GM12865 (cell line): ENCODE data around the gene CHST1.

Experiments used
- DNase-seq: peaks from one replicate; pipeline ENCODE4 v3.0.0; 2010; ENCODE audit warnings: low read depth
- H3K4me3 ChIP-seq: 2 replicates; pipeline ENCODE4 v1.5.1; 2011; ENCODE audit warnings: mild to moderate bottlenecking, low read depth, low read length, control low read depth
- TF ChIP-seq, protein P1 (sequence below): IDR thresholded peaks from 2 replicates; pipeline ENCODE4 v1.5.1; 2011; ENCODE audit warnings: low read length, control low read depth, low read depth, inconsistent platforms; ENCODE audit not compliant: insufficient read depth; ENCODE audit errors: missing control alignments

Gene CHST1

DNA sequence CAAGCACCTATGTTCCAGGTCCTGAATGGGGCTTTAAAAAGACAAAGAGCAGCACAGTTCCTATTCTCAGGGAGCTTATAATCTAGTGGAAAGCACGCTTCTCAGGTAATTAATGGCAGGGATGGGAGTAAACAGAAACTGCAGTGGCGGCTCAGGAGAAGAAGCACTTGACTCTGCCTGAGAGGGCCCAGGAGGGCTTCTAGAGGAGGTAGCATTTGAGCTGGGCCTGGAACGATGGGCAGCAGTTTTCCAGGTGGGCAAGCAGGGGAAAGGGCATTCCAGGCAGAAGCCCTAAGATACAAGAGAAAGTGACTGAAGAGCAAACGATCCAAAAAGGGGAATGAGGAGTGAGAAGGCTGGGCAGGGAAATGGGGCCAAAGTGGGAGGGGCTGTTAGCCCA, 37.1 kb upstream of the CHST1 start:
- no peak for DNase-seq
- H3K4me3 ChIP-seq: no peak overlapping the region
- TF ChIP-seq, protein P1, sequence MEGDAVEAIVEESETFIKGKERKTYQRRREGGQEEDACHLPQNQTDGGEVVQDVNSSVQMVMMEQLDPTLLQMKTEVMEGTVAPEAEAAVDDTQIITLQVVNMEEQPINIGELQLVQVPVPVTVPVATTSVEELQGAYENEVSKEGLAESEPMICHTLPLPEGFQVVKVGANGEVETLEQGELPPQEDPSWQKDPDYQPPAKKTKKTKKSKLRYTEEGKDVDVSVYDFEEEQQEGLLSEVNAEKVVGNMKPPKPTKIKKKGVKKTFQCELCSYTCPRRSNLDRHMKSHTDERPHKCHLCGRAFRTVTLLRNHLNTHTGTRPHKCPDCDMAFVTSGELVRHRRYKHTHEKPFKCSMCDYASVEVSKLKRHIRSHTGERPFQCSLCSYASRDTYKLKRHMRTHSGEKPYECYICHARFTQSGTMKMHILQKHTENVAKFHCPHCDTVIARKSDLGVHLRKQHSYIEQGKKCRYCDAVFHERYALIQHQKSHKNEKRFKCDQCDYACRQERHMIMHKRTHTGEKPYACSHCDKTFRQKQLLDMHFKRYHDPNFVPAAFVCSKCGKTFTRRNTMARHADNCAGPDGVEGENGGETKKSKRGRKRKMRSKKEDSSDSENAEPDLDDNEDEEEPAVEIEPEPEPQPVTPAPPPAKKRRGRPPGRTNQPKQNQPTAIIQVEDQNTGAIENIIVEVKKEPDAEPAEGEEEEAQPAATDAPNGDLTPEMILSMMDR: no peak

DNA sequence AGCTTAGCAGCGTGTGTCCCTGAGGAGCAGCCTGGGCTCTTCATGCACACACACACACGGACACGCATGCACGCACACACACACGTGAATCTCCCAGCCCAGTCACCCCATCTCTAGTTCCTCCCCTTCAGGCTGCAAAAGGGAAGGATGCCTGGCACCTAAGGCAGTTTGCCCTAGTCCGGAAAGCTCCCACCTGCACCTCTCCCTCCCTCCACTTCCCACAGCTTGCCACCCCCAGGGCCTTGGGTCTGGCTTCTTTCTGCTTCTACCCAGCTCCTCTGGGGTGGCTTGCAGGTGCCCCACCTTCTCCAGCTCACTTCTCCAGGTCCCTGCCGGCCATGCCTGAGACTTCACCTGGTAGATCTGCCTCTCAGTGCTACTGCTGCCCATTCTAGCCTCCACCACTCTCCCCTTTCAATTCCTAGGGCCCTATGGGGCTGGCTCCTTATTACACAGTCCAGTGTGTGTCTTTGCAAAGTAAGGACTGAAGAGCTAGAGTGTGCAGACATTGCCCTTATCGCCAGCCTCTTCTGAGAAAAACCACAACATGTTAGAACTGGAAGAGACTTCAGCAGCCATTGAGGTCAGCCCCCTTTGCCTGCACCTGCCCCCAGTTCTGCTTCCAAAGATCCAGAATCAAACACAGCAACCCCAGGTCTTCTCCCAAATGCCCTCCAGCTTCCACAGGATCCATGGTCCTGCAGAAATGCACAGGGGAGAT, 33.5 kb upstream of the CHST1 start:
- no peak overlapping the region for H3K4me3 ChIP-seq
- TF ChIP-seq, protein P1: no peak
- no peak for DNase-seq

DNA sequence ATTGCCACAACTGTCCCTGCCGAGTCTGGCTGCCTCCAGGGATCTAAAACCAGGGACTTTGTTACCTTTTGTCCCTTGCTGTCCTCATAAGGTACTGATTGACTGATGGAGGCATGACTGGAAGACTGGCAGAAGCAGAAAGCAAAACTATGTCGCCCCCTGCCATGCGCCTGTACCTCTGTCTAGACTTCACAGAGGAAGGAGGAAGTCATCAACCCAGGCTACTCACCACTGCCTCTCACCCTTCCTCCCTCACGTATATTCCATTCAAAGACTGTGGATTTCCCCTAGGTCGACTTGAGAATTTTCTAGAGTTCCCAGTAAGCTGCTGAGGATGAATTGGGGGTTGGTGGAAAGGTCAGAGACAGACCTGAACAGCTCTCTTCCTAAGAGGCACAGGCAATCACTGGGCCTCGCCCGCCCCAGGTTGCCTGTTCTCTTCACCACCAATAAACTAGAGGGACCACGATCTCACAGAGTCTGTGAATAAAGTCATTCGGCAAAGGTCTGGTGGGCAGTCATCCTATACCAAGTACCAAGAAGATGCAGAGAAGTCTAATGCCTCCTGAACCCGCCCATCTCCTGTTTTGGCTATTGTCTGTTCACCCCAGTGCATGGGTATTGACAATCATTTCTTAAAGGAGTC, 27.5 kb upstream of the CHST1 start:
- DNase-seq: no peak

DNA sequence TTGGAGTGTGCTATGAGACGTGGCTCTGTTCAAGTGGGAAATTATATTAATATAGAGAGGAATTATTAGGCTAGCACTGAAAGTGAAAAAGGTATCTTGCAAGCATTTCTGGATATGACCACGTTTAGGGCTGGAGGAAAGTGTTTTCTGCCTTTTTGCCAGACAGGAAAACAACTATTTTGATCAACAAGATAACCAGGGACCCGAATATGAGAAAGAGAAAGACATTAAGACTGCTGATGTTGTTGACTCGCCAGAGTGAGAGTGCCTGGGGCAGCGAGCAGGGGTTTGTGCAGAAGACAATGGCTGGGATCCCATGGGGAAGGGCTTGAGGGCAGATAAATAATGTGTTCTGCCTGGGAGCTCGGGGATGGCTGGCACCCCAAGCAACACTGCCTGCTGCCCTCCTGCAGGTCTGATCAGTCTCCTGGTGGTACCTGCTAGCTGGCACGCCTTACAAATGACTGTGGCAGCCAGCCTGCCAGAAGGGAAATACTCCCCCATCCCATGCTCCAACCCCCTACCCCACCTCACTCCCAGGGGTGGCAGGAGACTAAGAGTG, 23.1 kb upstream of the CHST1 start:
- TF ChIP-seq, protein P1: no peak
- H3K4me3 ChIP-seq: no peak overlapping the region
- DNase-seq: no peak

More for the DNA sequence above, 27.5 kb upstream of the CHST1 start:
- H3K4me3 ChIP-seq: no peak overlapping the region
- TF ChIP-seq, protein P1: no peak

DNA sequence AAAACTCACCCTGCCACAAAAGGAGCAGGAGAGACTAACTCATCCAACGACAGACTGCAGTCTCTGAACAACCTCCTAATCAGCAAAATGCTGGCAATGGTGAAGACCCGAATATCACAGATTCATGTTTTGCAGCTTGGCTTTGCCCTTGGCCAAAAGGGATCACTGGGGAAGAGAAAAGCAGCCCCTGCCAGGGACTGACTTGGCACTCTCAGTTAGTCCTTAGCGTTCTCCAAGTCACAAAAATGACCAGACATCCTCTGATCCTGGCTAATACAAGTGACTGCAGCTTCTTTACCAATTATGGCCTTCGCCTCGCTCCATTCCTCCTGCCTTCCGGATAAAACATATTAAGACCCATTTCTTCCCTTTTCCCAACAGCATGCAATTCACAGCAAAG, 22.4 kb upstream of the CHST1 start:
- no peak overlapping the region for H3K4me3 ChIP-seq
- no peak for DNase-seq
- TF ChIP-seq, protein P1: no peak

- H3K4me3 ChIP-seq: no peak overlapping the region
- TF ChIP-seq, protein P1: no peak
- no peak for DNase-seq
Observed at GRCh38 chr11:45685964-45686537, 20.6 kb upstream of the CHST1 start.
